NCI-H1436 treated with DMSO at 0.1 percent for 48 hours (cell line): ENCODE data around the gene NME7.
"Not testable (repeated sequence)": the region's sequence is repeated elsewhere in the genome, so short reads cannot be mapped to it uniquely, and the experiment has no call there.

ENCODE experiments used
- DNase-seq: peaks from one replicate; lab custom pipeline; 2025; lab: John Stamatoyannopoulos, UW

NME7 gene

GRCh38 chr1:169342096-169342495 lies 25.5 kb downstream of the NME7 start:
- not testable (repeated sequence) for DNase-seq

GRCh38 chr1:169340882-169341281 lies 26.7 kb downstream of the NME7 start:
- no peak for DNase-seq

GRCh38 chr1:169339773-169340172 lies 27.8 kb downstream of the NME7 start:
- no peak for DNase-seq

- no peak for DNase-seq
Observed at GRCh38 chr1:169338617-169339016, 29.0 kb downstream of the NME7 start.

- DNase-seq: not testable (repeated sequence)
Observed at GRCh38 chr1:169336947-169337715, 30.5 kb downstream of the NME7 start.

GRCh38 chr1:169334727-169335126 lies 32.9 kb downstream of the NME7 start:
- not testable (repeated sequence) for DNase-seq

- no peak for DNase-seq
Observed at GRCh38 chr1:169330927-169331326, 36.7 kb downstream of the NME7 start.

GRCh38 chr1:169329383-169329782 lies 38.2 kb downstream of the NME7 start:
- DNase-seq: no peak

GRCh38 chr1:169327875-169328274 lies 39.7 kb downstream of the NME7 start:
- no peak for DNase-seq

GRCh38 chr1:169326956-169327268 lies 40.7 kb downstream of the NME7 start:
- DNase-seq: no peak

GRCh38 chr1:169326261-169326955 lies 41.2 kb downstream of the NME7 start:
- no peak for DNase-seq

- DNase-seq: no peak
Observed at GRCh38 chr1:169325117-169325516, 42.5 kb downstream of the NME7 start.

- DNase-seq: no peak
Observed at GRCh38 chr1:169322138-169322537, 45.5 kb downstream of the NME7 start.

GRCh38 chr1:169321539-169321938 lies 46.1 kb downstream of the NME7 start:
- DNase-seq: no peak

- no peak for DNase-seq
Observed at GRCh38 chr1:169318536-169319244, 48.9 kb downstream of the NME7 start.

GRCh38 chr1:169316556-169316955 lies 51.0 kb downstream of the NME7 start:
- no peak for DNase-seq

- DNase-seq: no peak
Observed at GRCh38 chr1:169312084-169312954, 55.3 kb downstream of the NME7 start.

GRCh38 chr1:169309178-169310166 lies 58.1 kb downstream of the NME7 start:
- no peak for DNase-seq

GRCh38 chr1:169308313-169309039 lies 59.1 kb downstream of the NME7 start:
- no peak for DNase-seq

GRCh38 chr1:169307176-169307575 lies 60.4 kb downstream of the NME7 start:
- peak; percentile 83 for DNase-seq
